Measurements from ENCODE around the gene TUBGCP2. TPM values are rescaled to one million over a fixed set of nuclear protein-coding genes. Genes with fewer than 3 reads are reported as not detected.

Gene TUBGCP2
- 33.5 and 47.7 TPM in 2 replicates for total RNA-seq

- DNase-seq = peak; percentile 90
Measured at GRCh38 chr10:133308421-133309099, at the start of gene TUBGCP2, which contains the start of gene ZNF511. Gene TUBGCP2, minus strand, starts transcription at chr10:133308872. Its CDS starts 5,931 bp downstream, at chr10:133302941. Gene ZNF511, plus strand, starts transcription at chr10:133308914. Its CDS starts 30 bp downstream, at chr10:133308944.

DNA sequence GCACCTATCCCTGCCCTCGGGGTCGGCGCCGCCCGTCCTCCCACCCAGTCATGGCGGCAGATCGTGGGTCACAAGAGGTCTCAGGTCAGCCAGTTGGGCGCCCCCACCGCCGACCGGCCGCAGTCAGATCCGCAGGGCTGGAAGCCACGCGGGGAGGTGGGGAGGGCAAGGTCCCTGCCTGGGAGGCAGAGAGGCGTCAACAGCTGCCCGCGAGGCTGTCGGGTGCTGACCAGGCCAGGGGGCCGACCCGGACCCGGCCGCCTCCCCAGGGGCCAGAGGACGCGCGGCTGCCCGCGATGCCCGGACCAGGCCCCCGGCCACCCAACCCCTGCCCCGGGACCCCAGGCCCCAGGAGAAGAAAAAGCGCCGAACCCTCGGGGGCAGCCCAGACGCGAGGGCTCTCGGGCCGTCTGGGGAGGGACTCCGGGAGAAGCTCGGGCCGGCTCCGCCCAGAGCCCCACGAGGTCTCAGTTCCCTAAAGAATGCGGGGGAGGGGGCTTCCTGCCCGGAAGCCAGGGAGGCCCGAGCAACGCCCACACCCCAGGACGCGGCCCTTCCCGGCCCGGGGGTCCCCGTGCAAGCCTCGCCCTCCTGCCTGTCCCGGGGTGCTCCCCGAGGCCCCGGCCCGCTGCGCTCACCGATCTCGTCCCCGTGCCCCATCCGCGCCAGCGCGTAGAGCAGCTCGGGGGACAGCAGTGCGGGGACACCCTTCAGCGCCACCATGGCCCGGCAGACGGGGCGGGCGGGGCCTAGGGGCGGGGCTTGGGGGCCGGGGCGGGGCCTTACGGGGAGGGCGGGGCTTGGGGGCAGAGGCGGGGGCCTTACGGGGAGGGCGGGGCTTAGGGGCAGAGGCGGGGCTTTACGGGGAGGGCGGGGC is 48.9 kb upstream of the TUBGCP2 start, which contains the start of gene FUOM:
Gene FUOM (minus strand): TSS at position 735 of the 877 bp plus-strand sequence. CDS start 12 bp downstream, at position 723.
- DNase-seq = peak; percentile 53

DNA sequence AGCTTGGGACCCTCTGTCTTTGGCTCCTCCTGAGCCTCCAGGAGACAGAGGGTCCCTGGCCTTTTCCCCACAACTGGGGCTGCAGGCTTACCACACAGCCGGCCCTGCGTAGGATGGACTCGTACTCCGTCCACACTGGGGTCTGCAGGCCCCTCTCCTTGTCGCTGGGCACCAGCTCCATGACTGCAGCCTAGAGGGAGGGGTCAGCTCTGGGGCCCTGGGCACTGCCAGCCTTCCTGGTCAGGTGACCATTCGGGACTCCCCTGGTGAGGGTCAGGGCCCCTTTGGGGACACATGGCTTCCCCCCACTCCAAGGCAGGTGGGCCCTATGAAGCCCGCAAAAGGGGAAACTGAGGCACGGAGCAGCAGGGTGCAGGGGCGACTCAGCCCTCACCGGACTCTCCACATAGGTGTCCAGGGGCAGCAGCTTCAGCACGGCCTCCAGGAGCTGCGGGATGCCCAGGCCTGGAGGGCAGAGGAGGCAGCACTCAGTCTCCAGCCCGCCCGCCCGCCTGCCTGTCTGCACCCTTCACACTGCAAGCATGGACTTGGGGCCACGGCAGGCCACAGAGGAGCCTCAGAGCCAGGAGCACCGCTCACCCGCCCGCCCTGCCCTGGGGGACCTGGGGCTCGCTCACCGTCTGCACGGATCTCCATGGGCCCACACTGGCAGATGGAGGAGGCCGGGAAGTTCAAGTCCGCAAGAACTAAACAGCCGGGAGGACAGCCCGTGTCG is 48.0 kb upstream of the TUBGCP2 start:
- no peak for DNase-seq

DNA sequence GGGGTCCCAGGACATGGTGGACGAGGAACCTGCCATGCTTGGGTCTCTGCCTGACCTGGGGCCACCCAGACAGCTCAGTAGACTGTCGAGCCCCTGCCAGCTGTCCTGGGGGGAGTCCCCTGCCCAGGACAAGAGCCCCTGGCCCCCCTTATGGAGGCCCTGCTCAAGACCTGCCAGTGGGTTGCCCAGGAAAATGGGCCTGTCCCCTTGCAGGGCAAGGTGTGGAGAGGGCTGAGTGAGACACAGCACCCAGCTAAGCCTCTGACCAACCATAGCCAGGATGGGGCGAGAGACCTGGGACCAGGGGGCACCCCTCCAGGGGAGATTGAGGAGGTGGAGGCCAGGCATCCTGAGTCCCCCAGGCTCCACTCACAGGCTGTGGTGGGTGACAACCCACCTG is 47.3 kb upstream of the TUBGCP2 start:
- no peak for DNase-seq

DNA sequence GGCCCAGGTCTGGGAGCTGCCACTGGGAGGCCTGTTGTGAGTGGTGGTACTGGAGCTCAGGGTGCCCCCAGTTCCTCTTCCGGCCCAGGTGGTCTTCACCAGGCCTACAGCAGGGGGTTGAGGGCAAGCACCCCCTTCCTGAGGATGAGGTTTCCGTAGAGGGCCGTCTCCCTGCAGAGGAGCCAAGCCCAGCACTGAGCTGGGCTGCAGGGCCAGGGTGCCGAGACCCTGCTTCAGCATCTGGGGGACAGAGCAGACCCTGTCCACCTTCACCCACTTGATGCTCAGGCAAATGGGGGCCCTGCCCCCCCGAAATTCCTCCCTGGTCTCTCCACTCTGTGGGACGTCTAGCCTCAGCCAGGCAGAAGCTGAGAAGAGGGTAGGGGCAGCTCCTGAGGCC is 46.6 kb upstream of the TUBGCP2 start:
- DNase-seq = no peak

DNA sequence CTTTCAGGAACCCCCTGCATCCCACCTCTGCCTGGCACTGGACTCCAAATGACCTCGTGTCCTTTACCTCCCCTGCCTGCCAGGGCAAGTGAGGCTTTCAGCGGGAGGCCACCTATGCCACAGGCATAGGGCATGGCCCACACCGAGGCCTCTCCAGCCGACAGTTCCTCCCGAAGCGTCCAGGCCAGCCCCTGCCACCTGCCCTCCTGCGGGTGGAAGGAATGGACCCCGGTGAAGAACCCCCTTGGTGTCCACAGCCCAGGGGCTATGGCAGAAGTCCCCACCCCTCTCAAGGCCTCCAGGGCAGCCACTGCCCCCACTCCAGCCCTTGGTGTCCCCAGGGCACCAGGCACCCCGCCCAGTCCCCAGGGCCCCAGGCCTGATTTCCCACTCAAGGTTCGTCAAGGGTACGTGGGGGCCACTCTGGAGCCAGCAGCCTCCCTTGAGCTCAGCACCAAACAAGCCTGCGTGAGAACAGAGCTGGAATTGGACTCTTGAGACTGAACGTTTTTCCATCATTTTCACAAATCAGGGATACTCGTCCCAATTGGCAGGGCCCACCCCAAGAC is 46.1 kb upstream of the TUBGCP2 start:
- DNase-seq = no peak

GRCh38 chr10:133353988-133354605 is 45.4 kb upstream of the TUBGCP2 start:
- DNase-seq = no peak

- DNase-seq = no peak
Measured at GRCh38 chr10:133353202-133353959, 44.7 kb upstream of the TUBGCP2 start.

DNA sequence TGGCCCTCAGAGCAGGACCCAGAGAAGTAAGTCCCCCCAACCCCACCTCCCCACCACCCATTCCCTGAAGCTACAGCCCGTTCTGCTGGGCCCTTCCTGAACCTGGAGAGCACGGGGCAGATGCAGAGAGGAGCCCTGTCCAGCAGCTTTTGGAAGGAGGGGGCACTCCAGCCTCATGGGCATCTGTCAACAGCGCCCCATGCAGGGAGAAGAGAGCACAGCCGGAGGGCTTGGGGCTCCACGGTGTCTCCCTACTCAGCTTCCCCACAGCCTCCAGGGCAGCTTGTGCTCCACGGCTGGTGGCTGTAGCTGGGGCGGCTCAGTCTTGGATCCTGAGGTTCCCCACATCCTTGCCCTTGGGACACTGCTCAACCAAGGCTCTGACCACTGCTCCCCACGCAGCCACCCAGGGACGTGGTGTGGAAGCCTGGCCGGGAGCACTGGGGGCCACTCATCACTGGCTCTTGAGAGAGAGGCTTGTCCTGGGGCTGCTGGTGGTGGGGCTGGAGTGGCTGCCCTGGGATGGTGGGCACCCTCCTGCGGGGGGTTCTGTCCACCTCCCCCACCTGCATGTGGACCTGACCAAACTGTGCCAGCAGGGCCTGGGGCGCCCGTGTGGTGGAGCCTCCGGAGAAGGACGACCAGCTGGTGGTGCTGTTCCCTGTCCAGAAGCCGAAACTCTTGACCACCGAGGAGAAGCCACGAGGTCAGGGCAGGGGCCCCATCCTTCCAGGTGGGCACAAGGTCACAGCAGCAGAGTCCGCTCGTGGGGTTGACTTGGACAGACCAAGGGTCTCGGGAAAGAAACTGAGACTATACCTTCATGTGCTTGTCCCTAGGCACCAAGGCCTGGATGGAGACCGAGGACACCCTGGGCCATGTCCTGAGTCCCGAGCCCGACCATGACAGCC is 43.0 kb upstream of the TUBGCP2 start:
- no peak for DNase-seq

DNA sequence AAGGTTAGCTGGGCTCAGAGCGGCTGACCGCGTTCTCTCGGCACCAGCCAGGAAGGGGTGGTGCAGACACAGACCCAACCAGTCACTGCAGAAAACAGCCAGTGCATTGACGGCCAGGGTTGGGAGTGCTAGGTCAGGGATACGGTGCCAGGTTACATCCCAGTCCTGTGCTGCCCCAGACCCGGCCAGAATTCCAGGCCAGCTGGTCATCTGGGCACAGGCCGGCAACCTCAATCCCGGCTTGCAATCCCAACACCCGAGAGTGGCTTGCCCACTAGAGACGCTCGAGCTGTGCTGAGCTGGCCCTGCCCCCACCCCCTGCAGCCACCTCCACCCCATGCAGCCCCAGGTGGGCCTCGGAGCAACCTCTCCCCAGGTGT is 42.3 kb upstream of the TUBGCP2 start:
- no peak for DNase-seq

GRCh38 chr10:133350283-133350949 is 41.7 kb upstream of the TUBGCP2 start:
- DNase-seq = no peak

DNA sequence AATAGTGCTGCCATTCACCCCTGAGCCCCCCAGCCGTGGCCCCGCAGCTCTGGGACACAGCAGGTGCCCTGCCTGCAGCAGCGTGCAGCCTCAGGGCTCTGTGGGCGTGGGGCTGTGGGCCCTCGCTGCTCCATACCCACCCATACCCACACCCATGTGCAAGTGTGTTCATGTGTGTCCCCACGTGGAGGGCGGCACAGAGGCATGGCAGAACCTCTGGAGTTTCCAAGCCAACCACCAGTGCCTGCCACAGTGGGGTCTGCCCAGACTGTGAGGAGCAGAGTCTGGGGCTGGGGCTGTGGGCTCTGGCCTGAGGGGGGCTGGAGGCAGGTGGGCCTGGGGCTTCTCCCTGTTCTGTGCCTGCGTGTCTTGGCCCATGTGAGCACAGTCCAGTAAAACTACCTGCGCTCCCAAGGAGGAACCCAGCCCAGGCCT is 40.9 kb upstream of the TUBGCP2 start:
- no peak for DNase-seq

DNA sequence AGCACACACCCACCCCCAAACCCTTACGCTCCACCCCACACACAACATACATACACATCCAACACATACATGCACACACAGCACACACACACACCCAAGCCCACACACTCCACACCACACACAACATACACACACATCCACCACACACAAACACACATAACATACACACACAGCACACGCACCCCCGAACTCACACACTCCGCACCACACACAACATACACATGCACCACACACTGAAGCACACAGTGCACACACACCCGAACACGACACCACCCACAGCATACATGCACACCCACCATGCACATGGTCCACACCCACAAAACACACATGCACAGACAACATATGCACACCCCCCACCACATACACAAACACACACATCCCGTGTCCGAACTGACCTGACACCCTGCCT is 40.5 kb upstream of the TUBGCP2 start:
- DNase-seq = no peak

DNA sequence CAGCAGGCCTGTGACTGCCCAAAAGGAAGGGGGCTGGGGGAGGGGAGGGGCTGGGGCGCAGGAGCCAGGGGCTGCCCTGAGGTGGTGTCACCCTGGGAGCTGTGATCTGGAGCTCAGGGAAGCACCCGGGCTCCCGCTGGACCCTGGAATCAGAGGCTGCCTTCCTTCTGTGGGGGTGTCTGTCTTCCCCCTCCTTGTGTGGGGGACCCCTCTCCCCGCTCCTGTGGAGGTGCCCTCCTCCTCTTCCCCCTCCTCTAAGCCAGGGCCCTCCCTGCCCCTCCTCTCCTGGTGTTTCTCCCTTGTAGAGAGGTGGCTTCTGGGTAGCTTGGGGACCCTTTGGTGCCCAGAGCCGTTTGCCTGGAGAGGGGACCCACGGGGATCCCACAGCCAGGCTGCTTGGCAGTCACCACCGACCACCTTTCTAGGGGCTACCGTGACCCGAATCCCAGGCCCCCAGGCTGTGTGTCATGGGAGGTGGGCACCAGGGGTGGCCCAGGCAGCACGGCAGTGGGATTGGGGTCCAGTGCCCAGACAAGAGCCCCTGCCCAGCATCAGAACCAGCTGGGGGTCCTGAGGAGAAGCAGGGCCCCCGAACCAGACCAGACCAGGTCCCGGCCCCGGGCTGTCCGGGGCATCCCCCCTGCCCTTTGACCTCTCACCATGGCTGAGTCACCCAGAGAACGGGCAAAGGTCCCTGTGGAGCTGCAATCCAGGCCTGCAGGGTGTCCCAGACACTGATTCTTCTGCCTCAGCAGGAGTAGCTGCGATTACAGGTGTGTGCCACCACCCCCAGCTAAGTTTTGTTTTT is 39.2 kb upstream of the TUBGCP2 start:
- no peak for DNase-seq

DNA sequence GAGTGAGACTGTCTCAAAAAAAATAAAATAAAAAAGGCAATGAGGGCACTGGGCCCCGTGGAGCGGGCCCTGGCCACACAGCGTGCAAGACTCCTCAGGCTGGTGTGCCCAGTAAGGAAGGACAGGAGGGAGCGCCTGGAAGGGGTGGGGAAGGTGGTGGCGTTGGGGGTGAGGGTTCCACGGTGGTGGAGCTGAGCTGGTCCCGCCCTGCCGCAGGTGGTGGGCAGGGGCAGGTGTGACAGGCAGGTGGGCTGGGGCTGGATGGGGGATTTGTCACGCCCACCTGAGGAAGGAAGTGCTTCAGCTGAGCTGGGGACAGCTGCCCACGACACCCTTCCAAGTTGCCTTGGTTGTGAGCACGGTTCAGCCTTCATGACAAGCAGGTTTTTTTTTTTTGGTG is 37.7 kb upstream of the TUBGCP2 start:
- no peak for DNase-seq

GRCh38 chr10:133344236-133344635 is 35.6 kb upstream of the TUBGCP2 start:
- no peak for DNase-seq

DNA sequence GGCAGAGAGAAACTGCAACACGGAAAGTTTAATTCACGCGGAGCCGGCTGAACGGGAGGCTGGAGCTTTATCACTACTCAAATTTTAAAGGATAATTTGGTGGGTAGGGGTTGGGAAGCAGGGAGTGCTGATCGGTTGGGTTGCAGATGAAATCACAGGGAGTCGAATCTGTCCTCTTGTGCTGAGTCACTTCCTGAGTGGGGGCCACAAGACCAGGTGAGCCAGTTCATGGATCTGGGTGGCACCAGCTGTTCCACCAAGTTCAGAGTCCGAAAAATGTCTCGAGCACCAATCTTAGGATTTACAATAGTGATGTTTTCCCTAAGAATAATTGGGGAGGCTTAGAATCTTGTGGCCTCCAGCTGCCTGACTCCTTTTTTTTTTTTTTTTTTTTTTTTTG is 34.9 kb upstream of the TUBGCP2 start:
- DNase-seq = no peak

DNA sequence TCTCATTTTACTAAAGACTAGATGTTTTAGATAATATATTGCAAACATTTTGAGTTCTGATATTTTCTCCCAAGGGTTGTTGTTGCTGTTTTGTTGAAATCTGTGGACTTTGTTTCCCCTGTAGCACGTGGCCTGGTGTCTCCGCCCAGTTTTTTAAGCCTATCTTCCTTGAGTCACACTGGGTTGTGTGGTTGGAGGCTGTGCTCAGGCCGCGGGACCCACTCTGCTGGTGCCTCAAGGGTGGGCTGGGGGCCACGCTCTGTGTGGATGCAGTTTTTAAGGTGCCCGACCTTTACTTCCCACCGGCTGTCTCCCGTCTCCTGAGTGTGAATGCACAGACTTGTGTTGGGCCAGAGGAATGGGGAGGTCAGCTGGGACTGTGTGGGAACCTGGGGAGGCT is 34.3 kb upstream of the TUBGCP2 start:
- no peak for DNase-seq

GRCh38 chr10:133341983-133342382 is 33.3 kb upstream of the TUBGCP2 start:
- no peak for DNase-seq
